OCI-LY1 (cell line): ENCODE measurements around the gene ZSCAN26.

ENCODE experiments used
- EZH2 ChIP-seq: fragments of 200-600 bp; sonication (generic), shearing (Covaris generic); IDR thresholded peaks from 2 replicates; pipeline ENCODE4 v1.8.0; 2017; ENCODE audit warnings: borderline replicate concordance, mixed run types, mild to moderate bottlenecking, antibody characterized with exemption, low read length, moderate library complexity, mixed read lengths
- TF ChIP-seq, protein P1 (sequence below): fragments of 200-600 bp; sonication (generic), shearing (Covaris generic); IDR thresholded peaks from 2 replicates; pipeline ENCODE4 v1.5.1; 2017; ENCODE audit warnings: mild to moderate bottlenecking, antibody characterized with exemption, low read length, moderate library complexity, mixed read lengths

- TF ChIP-seq, protein P1, sequence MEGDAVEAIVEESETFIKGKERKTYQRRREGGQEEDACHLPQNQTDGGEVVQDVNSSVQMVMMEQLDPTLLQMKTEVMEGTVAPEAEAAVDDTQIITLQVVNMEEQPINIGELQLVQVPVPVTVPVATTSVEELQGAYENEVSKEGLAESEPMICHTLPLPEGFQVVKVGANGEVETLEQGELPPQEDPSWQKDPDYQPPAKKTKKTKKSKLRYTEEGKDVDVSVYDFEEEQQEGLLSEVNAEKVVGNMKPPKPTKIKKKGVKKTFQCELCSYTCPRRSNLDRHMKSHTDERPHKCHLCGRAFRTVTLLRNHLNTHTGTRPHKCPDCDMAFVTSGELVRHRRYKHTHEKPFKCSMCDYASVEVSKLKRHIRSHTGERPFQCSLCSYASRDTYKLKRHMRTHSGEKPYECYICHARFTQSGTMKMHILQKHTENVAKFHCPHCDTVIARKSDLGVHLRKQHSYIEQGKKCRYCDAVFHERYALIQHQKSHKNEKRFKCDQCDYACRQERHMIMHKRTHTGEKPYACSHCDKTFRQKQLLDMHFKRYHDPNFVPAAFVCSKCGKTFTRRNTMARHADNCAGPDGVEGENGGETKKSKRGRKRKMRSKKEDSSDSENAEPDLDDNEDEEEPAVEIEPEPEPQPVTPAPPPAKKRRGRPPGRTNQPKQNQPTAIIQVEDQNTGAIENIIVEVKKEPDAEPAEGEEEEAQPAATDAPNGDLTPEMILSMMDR, result no peak
- TF ChIP-seq EZH2, result no peak
These were observed 28.4 kb downstream of the ZSCAN26 start for GRCh38 chr6:28295326-28295725.
